Hepatocyte (in vitro differentiated cells): ENCODE results near the gene MAPKAP1.

ENCODE experiments used
- EZH2 ChIP-seq: fragments of 200-600 bp; sonication (generic); IDR thresholded peaks from 2 replicates; pipeline ENCODE4 v1.6.1; 2016; ENCODE audit warnings: antibody characterized with exemption, mild to moderate bottlenecking, borderline replicate concordance
- TF ChIP-seq, protein P1 (sequence below): fragments of 200-600 bp; sonication (generic); IDR thresholded peaks from 2 replicates; pipeline ENCODE4 v1.5.1; 2016; ENCODE audit warnings: antibody characterized with exemption, mild to moderate bottlenecking; ENCODE audit not compliant: poor library complexity

DNA sequence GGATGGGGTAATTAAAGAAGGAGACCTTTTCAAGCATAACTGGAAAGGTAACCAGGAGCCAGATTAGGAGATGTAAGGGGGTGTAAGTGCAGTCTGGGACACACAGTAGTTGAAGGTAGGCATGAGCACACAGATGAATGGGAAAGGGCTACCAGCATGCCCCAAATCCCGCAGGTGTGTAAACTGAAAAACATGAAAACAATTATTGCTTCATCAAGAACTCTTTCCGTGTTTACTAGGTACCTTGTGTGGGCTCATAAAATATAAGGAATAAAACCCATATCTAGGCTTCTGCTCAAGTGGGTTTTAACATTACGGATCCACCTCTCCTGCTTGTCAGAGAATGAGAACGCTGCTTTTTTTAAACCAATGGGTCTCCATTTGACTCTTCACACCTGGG, 1.1 kb downstream of the MAPKAP1 start:
- TF ChIP-seq, protein P1, sequence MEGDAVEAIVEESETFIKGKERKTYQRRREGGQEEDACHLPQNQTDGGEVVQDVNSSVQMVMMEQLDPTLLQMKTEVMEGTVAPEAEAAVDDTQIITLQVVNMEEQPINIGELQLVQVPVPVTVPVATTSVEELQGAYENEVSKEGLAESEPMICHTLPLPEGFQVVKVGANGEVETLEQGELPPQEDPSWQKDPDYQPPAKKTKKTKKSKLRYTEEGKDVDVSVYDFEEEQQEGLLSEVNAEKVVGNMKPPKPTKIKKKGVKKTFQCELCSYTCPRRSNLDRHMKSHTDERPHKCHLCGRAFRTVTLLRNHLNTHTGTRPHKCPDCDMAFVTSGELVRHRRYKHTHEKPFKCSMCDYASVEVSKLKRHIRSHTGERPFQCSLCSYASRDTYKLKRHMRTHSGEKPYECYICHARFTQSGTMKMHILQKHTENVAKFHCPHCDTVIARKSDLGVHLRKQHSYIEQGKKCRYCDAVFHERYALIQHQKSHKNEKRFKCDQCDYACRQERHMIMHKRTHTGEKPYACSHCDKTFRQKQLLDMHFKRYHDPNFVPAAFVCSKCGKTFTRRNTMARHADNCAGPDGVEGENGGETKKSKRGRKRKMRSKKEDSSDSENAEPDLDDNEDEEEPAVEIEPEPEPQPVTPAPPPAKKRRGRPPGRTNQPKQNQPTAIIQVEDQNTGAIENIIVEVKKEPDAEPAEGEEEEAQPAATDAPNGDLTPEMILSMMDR, result no peak
- TF ChIP-seq EZH2, result no peak
